Suppressor macrophage treated with lipopolysaccharide for 1 hour (primary cell): Measurements from ENCODE around the gene ELAVL2.

Experiments used
- DNase-seq, 3 donors: peaks; one replicate each; pipeline ENCODE4 v3.0.0-alpha.2; 2020 to 2022

ELAVL2 gene

GRCh38 chr9:23658376-23659258, 167.4 kb downstream of the ELAVL2 start:
- DNase-seq, result no peak

DNA sequence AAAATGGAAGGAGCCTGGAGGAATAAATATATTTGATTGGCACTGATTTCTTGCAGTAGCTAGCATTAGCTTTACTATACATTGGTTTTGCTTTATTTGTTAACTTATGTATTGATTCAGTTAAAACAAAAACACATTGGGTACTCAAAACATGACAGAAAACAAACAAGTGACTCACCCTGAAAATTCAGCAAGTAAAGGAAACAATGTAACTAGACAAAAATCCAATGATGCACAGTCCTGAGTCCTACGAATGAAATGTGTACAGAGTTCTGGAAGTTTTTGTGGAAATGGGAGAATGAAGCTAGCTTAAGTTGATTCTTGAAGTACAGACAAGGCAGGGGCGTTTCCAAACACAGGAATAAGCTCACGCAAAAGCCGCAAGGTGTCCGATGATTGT, 175.0 kb downstream of the ELAVL2 start:
- DNase-seq, result no peak

DNA sequence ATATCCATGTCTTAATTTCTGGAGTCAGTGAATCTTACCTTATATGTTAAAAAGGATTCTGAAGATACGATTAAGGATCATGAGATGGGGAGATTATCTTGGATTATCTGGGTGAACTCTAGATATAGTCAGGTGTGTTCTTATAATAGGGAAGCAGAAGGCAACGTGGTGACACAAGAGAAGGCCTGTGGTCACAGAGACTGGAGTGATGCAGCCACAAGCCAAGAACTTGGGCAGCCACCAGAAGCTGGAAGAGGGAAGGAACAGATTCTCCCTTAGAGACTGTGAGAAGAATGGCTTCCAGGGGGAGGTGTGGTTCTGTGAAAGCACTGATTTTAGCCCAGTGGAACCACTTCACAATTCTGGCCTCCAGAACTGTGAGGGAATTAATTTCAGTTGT, 177.4 kb downstream of the ELAVL2 start:
- no peak for DNase-seq

DNA sequence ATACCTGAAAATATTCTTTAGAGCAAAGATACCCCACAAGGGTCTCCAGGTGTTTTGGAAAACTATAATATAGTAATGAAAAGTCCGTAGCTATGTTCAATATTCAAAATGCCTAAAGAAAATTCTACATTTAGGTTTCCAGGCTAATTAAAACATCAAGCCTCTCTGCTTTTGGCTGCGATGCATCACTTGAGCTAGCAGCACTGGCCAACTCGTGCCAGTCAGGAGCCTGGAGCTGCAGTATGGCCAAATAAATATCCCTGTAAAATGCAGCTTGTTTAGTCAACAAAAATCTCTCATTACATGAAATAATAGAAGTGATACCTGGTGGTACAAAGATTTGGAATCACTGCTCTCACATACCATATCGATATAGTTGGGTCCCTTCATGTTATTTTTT, 181.1 kb downstream of the ELAVL2 start:
- DNase-seq, result no peak

DNA sequence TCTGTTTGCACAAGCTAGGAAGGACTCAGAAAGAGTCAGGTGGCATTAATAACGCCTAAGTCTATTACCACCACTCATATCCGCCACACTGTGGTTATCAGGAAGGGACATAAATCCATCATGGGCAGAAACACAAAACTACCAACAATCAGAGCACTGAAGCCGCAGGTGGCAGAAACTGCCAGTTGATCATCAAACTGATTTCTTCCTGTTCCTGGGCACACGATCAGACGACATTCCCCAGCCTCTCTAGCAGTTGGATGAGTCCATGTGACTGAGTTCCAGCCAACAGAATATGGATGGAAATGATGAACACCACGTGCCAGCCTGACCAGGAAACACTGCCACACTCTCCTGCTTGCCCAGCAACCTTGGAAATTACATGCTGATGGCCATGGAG, 181.7 kb downstream of the ELAVL2 start:
- no peak for DNase-seq

GRCh38 chr9:23643656-23644258, 182.3 kb downstream of the ELAVL2 start:
- no peak for DNase-seq
